HG02571 (cell line): ENCODE data around the gene LMNTD1.
"Not testable (repeated sequence)": the region's sequence is repeated elsewhere in the genome, so short reads cannot be mapped to it uniquely, and the experiment has no call there.

Source experiments
- ATAC-seq: cut with Tn5 transposase; IDR thresholded peaks from one replicate; pipeline ENCODE4 v1.9.1; 2021; ENCODE audit warnings: mild to moderate bottlenecking, moderate library complexity; ENCODE audit not compliant: unreplicated experiment

The LMNTD1 gene, protein sequence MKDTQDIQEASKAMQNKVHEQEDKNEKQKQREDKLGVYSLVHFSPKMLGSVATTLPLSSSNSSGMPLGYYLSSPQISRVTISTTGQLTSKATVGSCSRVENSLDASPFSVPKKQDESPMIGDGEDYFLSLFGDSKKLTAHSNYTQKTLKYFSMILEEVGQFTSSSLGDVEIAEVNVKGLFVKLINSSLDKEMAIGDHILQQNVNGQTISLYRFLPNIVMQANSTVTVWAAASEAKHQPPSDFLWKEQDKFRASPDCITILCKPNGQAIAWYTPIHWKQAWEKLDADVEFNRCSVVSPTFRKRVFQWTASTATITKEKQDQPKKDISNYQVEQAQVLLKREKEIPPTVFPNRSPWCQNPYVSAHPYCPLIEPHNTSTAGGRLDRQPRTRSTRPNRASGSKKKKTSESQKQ

DNA sequence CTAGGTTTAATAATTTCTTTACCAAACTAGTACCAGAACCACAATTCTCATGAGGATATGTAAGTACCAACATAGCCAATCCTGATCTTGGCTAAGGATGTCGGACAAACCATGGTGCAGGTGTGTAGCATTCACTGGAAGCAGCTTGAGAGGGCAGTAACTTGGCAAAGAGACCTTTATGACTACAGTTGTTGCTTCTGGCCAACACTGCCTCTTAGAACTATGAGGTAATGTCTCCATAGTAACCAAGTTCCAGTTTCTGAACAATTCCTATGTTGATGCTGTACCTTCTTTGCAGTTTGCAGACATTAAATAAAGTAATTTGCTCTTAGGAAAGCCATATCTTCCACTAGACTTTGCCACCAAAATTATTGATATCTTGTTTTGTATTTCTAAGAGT, at the start of gene LMNTD1:
LMNTD1 (minus strand) TSS at position 186 of the 400 bp plus-strand sequence. CDS start 324 bp downstream, outside the sequence.
- ATAC-seq, result no peak

DNA sequence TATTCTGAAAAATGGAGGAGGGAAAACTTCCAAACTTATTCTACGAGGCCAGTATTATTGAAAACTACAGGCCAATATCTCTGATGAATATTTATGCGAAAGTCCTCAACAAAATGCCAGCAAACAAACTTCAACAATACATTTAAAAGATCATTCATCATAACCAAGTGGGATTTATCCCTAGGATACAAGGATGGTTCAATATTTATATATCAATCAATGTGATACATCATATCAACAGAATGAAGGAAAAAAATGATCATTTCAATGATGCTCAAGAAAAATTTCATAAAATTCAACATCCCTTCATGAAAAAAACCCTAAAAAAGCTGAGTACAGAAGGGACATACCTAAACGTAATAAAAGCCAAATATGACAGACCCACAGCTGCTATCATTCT, 45.9 kb upstream of the LMNTD1 start:
- no peak for ATAC-seq

DNA sequence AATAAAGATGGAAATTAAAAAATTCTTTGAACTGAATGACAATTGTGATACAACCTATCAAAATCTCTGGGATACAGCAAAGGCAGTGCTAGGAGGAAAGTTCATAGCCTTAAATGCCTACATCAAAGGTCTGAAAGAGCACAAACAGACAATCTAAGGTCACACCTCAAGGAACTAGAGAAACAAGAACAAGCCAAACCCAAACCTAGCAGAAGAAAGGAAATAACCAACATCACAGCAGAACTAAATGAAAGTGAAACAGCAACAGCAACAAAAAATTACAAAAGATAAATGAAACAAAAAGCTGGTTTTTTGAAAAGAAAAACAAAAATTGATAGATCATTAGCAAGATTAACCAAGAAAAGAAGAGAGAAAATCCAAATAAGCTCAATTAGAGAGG, 42.4 kb upstream of the LMNTD1 start:
- not testable (repeated sequence) for ATAC-seq

DNA sequence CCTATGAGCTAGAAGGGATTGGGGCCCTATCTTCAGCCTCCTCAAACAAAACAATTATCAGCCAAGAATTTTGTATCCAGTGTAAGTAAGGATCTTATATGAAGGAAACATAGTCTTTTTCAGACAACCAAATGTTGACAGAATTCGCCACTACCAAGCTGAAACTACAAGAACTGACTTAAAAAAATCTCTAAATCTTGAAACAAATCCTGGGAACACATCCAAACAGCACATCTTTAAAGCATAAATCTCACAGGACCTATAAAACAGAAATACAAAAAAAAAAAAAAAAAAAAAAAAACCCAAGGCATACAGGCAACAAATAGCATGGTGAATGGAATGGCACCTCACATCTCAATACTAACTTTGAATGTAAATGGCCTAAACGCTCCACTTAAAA, 41.3 kb upstream of the LMNTD1 start:
- ATAC-seq, result no peak

DNA sequence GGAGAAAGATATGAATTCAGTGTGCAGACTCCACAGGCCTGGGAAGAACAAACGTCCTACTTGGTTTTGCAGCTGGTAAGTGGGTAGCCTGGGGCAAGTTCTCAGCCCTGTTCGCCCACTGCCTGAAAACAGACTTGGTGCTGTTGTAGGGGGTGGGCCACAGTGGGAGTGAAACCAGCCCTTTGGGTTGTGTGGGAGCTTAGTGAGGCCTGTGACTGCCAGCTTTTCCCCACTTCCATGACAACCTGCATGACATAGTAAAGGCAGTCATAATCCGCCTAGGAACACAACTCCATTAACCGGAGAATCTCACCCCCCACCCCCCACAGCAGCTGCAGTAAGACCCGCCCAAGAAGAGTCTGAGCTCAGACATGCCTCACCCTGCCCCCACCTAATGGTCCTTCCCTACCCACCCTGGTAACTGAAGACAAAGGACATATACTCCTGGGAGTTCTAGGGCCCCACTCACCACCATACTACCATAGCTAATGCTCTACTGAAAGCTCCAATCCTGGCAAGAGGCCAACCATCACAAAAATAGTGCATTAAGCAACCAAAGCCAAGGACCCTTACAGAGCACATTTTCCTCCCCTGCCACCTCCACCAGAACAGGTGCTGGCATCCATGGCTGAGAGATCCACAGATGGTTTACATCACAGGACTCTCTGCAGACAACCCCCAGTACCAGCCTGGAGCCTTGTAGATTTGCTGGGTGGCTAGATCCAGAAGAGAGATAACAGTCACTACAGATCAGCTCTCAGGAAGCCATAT, 39.8 kb upstream of the LMNTD1 start:
- no peak for ATAC-seq

DNA sequence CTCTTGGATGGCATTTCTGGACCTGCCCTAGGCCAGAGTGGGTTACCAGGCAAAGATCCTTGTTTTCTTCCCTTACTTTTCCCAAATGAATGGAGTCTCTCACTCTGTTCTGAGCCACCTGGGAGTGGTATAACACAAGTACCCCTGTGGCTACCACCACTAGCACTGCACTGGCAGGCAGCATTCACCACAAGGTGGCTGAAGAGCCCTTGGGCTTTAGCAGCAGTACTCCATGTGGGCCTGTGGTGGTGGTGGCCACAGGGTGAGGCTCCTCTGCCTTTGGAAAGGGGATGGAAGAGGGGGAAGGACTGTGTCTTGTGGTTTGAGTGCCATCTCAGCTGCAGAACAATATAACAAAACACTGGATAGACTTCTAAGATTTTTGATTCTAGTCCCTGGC, 38.1 kb upstream of the LMNTD1 start:
- no peak for ATAC-seq

DNA sequence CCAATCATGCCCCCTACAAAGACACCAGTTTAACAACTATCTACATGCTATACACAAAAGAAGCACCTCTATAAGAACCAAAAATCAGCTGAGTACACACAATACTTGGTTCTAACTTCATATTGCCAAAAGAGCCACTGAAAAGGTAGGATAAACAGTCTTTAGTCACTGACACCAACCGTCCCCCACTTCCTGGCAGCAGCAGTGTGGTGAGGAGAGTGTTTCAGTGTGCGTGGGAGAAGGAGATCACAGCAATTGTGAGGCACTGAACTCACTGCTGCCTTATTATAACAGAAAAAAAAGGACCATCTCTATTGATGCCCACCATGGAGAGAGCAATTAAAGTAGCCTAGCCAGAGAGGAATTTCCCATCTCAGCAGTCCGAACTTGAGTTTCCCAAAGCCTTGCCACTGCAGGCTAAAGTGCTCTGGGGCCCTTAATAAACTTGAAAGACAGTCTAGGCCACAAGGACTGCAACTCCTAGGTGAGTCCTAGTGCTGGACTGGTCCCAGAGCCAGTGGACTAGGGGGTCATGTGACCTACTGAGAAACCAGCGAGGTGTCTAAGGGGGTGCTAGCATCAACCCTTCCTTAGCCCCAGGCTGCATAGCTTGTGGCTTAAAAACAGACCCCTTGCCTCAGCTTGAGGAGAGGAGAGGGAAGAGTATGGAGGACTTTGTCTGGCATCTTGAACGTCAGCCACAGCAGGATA, 37.1 kb upstream of the LMNTD1 start:
- no peak for ATAC-seq

DNA sequence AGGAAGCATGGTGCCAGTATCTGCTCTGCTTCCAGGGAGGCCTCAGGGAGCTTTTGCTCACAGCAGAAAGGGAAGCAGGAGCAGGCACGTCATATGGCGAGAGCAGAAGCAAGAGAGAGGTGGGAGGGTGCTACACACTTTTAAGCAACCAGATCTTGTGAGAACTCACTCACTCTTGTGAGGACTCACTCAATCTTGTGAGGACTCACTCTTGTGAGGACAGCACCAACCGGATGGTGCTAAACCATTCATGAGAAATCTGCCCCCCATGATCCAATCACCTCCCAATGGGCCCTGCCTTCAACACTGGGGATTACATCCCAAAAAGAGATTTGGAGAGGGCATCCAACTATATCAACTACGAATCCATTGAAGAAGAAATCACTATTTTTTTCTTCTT, 34.3 kb upstream of the LMNTD1 start:
- ATAC-seq, result no peak

DNA sequence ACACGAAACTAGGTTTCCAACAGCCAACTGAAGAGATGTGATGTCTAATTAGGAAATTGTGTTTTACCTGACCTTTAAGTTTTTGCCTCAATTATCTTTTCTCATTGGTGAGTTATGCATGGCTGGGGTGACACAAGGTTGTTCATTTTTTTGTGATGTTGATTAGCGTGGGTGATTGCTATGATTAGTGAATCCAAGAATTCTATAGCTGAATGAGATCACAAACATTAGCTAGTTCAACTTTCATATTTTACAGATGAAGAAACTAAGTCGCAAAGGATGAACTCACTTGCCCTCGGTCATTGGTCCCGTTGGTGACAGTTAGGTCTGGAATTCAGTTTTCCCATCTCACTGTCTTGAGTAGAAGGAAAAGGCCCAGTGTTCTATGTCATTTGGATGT, 32.6 kb upstream of the LMNTD1 start:
- no peak for ATAC-seq

DNA sequence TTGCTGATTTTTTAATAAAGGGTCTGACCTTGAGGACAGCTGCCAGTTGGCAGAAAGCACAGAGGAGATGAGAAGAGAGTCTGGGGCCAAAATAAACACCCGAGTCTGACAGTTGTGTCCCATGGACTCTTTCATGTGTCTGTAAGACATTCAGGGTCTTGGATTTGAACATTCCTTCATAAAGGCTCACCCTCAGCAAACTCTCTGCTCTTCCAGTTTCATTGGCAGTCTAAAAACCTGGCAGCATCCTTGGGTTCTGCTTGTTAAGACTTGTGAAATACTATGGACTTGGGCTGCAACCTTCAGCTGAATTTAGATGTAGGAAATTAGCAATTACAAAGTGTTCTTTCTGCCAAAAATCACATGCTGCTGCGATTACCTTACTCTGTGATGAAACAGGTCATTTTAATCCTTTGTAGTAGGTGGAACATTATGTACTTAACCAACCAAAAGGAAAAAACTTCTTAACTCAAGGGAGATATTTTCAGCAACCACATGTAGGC, 32.0 kb upstream of the LMNTD1 start:
- no peak for ATAC-seq

DNA sequence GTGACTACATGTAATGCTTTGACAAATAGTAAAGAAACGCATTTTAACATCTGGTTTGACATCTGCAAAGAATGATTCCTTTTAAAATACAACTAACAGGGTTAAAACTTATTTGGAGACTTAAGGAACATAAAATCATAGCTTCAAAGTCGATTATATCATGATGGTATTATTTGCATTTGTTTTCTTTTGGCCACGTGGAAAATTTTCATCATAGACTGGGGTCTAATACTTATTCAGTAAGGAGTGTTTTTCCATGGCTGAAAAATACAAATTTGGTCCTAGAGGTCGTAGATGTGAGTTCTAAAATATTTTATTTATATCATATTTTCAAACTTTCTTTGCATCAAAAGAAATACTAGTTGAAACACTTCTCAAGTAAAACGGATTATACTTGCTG, 31.5 kb upstream of the LMNTD1 start:
- no peak for ATAC-seq

DNA sequence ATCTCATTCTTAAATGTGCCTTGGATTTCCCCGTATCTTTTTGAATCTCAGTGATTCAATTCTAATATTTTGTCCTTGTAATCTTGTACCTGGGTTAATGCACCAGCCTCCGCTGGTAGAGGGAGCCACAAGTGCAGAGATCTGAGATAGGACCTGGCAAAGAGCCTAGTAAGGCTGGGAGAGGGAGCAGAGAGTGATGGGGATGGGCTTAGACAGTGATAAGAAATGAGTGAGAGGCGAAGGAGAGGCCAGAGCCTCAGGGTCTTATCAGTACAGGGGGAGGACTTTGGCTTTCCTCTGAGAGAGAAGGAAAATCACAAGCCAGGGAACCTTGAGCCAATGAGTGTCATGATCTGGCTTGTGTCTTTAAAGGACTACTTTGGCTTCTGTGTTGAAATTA, 30.5 kb upstream of the LMNTD1 start:
- no peak for ATAC-seq

DNA sequence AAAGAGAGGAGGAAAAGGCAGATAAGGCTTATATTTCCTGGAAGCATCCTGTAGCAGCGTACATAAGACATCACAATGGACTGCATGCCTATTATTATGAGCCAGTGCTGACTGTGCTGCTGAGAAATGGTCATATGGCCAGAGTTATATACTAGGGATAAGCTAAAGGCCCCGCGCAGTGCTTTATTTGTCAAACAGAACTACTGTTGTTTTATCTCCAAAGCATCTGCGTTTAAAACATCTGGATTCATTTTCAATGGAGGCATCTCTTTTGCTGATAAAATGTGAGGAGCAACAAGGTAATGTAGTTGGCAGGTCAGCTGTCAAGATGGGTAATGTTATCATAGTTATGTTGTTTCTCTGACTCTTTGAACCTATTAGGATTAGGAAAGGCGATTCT, 28.0 kb upstream of the LMNTD1 start:
- ATAC-seq, result no peak

DNA sequence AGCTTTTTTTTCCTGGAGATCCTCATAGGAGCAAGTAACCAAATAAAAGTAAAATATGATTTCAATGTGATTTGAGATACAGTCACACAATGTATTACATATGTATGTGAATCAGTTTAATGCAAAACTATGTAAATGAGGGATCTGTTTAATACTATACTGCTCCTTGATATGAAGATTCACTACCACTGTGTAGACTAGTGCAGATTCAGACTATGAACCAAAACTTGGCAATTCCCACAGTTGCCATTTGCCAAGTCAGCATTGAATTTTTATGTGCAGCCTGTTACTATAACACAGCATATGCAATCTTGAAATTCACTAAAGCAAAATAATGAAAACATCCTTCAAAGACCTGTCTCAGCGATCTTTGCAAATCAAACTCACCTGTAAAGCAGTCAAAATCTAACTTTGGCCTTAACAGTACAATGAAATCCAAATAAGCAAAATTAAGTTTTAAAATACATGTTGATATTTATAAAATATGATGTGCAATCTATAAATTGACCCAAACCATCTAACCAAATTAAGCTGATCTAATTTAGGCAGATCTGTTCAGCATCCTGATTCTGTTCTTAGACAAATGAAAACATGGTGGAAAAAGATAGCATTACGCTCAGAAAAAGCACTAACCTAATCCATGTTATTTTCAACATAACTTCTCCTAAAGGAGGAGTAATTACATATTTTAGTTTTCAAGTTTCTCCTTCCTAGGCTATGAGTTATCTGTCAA, 25.5 kb upstream of the LMNTD1 start:
- ATAC-seq, result no peak

DNA sequence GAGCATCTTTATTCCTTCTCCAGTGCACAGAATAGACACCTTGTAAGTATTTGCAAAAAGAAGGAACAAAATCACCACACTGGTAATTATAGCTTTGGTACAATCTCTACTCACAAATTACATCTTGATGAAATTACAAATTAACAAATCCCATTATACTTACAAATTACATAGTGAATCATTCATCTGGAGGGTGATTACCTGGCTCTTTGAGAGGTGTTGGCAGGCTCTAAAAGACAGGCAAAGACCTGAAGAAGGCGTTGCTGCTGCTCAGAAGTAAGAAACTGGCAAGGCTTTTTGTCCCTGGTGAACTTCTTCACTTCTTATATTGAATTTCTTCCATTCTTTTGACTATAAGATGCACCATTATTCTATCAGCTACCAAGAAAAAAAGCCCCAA, 21.7 kb upstream of the LMNTD1 start:
- no peak for ATAC-seq

DNA sequence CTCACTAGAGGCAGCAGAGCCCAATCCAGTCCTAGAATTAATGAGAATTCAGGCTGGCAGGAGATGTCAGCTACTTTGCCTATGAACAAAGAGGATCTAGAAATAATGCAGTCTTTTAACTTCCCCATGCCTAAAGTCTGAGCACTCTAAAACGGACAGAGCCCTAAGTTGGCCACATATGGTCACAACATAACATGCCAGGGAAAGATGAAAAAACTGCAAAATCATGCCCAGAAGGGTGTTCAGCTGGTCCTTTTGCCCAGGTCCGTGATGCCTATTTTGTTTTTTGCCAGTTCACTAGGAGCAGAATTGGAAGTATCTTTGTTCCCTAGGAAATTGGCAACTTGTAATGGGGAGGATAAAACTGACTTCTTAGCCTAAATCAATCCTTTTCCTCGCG, 20.3 kb upstream of the LMNTD1 start:
- no peak for ATAC-seq

DNA sequence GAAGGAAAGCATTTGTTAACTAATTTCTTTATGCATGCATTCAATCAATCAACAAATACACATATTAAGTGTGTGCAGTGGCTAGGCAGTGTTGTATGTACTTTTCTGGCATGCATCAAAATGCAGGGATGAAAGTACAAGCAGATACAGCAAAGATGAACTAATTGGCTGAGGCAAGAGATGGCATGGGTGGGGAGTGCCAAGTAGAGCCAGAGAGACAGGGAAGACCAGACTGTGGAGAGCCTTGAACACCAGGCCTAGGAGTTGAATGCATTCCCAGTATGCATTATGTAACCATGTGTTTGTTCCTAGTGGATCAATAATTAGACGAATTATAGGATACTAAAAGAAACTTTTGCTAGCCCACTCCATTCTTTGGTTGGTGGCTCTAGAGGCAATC, 17.3 kb upstream of the LMNTD1 start:
- ATAC-seq, result no peak

DNA sequence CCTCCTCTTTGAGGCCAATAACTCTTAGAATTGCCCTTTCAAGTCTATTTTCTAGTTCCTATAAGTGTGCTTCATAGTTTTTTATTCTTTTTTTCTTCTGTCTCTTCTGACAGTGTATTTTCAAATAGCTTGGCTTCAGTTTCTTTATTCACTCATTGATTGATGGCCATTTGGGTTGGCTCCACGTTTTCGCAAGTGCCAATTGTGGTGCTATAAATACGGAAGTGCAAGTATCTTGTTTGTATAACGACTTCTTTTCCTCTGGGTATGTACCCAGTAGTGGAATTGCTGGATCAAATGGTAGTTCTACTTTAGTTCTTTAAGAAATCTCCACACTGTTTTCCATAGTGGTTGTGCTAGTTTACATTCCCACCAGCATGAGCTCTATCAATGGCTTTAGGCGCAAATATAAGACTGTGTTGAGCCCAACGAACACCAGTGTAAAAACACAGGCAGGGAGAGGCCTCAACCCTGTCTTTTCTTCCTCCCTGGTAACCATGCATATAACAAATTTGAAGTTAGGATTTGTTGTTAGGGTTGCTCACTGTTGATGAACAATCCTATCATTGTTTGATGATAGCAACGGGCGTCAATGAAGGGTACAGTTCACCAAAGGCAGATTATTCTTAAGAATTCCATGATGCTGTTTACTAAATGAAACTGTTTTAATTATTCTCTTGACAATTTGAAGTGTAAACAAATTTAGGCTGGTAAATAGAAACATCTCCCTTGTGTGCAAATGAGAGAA, 13.3 kb upstream of the LMNTD1 start:
- ATAC-seq, result no peak

DNA sequence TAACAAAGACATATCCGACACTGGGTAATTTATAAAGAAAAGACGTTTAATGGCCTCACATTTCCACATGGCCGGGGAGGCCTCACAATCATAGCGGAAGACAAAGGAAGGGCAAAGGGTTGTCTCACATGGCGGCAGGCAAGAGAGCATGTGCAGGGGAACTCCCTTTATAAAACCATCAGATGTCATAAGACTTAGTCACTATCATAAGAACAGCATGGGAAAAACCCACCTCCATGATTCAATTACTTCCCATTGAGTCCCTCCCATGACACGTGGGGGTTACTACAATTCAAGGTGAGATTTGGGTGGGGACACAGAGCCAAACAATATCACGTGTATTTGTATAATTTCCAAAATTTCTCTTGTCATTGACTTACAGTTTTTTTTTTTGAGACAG, 5.5 kb upstream of the LMNTD1 start:
- no peak for ATAC-seq

DNA sequence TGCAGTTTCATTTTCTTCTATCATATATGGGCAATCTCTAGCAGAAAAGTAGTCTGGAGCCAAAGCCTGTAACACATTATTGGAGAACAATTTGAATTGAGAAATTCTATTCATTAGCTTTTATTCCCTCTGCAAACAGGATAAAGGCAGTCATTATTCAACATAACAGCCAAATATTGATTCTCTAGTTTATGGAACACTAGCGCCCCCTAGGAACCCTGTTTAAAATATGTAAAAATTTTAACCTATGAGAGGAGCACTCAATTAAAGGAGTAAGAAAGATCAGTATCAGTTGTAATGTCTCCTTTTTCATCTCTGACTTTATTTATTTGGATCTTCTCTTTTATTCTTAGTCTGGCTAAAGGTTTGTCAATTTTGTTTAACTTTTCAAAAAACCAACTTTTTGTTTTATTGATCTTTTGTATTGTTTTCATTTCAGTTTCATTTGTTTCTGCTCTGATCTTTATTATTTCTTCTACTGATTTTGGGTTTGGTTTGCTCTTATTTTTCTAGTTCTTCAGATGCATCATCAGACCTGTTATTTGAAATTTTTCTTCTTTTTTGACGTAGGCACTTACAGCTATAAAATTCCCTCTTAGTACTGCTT, 4.8 kb upstream of the LMNTD1 start:
- no peak for ATAC-seq
